H1 (cell line): ENCODE data around the gene PHLDB3.

Source experiments
- BACH1 ChIP-seq: IDR thresholded peaks from 2 replicates; pipeline ENCODE4 v1.6.1; 2012; ENCODE audit warnings: low read length, improper control_type of control experiment
- CTCF ChIP-seq, 3 experiments: IDR thresholded peaks; 1 replicate in 2 of 3; 2 replicates in 1 of 3; pipeline versions ENCODE4 v1.5.1 to v1.6.1; 2011; ENCODE audit warnings: low read length in 3 of 3, mild to moderate bottlenecking in 3 of 3, inconsistent platforms in 2 of 3, low read depth in 1 of 3, moderate library complexity in 1 of 3; ENCODE audit not compliant: insufficient read depth in 1 of 3; ENCODE audit errors: control extremely low read depth in 1 of 3
- GABPA ChIP-seq: IDR thresholded peaks from 2 replicates; pipeline ENCODE4 v1.6.1; 2011; ENCODE audit warnings: mild to moderate bottlenecking, low read length, moderate library complexity, borderline replicate concordance; ENCODE audit not compliant: insufficient read depth
- SP1 ChIP-seq: IDR thresholded peaks from 2 replicates; pipeline ENCODE4 v1.6.1; 2011; ENCODE audit warnings: low read depth, low read length
- TEAD4 ChIP-seq: IDR thresholded peaks from 2 replicates; pipeline ENCODE4 v1.6.1; 2012; ENCODE audit warnings: low read depth, low read length, inconsistent platforms, mixed read lengths
- ZNF274 ChIP-seq: IDR thresholded peaks from 2 replicates; pipeline ENCODE4 v1.7.0; 2012; ENCODE audit warnings: low read length, borderline replicate concordance; ENCODE audit errors: extremely low read depth

GRCh38 chr19:43524922-43525835 lies 20.6 kb upstream of the PHLDB3 start:
- TF ChIP-seq ZNF274, result no peak
- no peak for TF ChIP-seq TEAD4
- TF ChIP-seq SP1, result 0 out of 2 replicates have a peak, but pooled peaks have one; percentile 21
- TF ChIP-seq CTCF (IDR thresholded peaks at IDR 0.05; ENCODE audit: control extremely low read depth in 1 of 3, insufficient read depth in 1 of 3, low read depth in 1 of 3, low read length in 3 of 3), result no peak
- TF ChIP-seq GABPA, result no peak
- TF ChIP-seq BACH1, result no peak
